Thymus (tissue), 11 donors: ENCODE results near the gene NBEAL2. TPM values are rescaled to one million over a fixed set of nuclear protein-coding genes. Genes with fewer than 3 reads are reported as not detected.

ENCODE experiments used
- DNase-seq, 9 donors: peaks; one replicate each; pipeline ENCODE4 v3.0.0-alpha.2; 2013; ENCODE audit warnings: low spot score in 9 of 9, low read depth in 6 of 9, missing footprints in 1 of 9
- H3K27ac ChIP-seq, 2 donors: one replicate each; pipeline ENCODE4 v1.5.1; 2013; ENCODE audit warnings: control low read depth in 1 of 2, low read depth in 1 of 2, low read length in 1 of 2, mild to moderate bottlenecking in 1 of 2, moderate library complexity in 1 of 2
- H3K27me3 ChIP-seq, 2 donors: one replicate each; pipeline ENCODE4 v1.5.1; 2013; ENCODE audit warnings: low read length in 1 of 2; ENCODE audit not compliant: control insufficient read depth in 2 of 2, insufficient read depth in 1 of 2
- H3K36me3 ChIP-seq, 2 donors: one replicate each; pipeline ENCODE4 v1.5.1; 2013; ENCODE audit warnings: low read length in 1 of 2, mild to moderate bottlenecking in 1 of 2, moderate library complexity in 1 of 2; ENCODE audit not compliant: control insufficient read depth in 2 of 2, insufficient read depth in 2 of 2
- H3K4me1 ChIP-seq, 2 donors: one replicate each; pipeline ENCODE4 v1.5.1; 2013; ENCODE audit warnings: low read length in 2 of 2; ENCODE audit not compliant: control insufficient read depth in 2 of 2, insufficient read depth in 2 of 2
- H3K4me3 ChIP-seq, 2 donors: one replicate each; pipeline ENCODE4 v1.5.1; 2013; ENCODE audit warnings: low read length in 2 of 2, control low read depth in 1 of 2, mild to moderate bottlenecking in 1 of 2
- H3K9me3 ChIP-seq, 2 donors: one replicate each; pipeline ENCODE4 v1.5.1; 2013; ENCODE audit warnings: low read length in 1 of 2, mild to moderate bottlenecking in 1 of 2; ENCODE audit not compliant: control insufficient read depth in 2 of 2, insufficient read depth in 1 of 2
- WGBS: extraction: QIAGEN DNeasy Blood & Tissue Kit; methylation state at CpG from one replicate; pipeline ENCODE4 v1.1.7; 2013; 5-methylcytosine and 5-hydroxymethylcytosine counted together
- polyA plus RNA-seq: library from polyadenylated mRNA; stranded (reverse); fragments of 200-250 nt; gene quantifications from one replicate; pipeline ENCODE4 v1.2.3, GENCODE V29; 2013
- total RNA-seq: library from RNA; stranded (reverse); fragments of 120-200 nt; gene quantifications from one replicate; pipeline ENCODE4 v1.2.4, GENCODE V29; 2013
- donor health status: healthy.

The NBEAL2 gene
- total and polyA plus RNA-seq, 2 donors = 15.3 to 83.6 TPM

- 98% methylated on average over 29 of the region's 29 CpGs for WGBS
- peaks cover 0 to 17% of the 10 kb centered on the region in 2 donors for H3K4me1 ChIP-seq
- peaks cover 39 to 69% of the 10 kb centered on the region in 2 donors for H3K36me3 ChIP-seq
- no peaks in the 10 kb centered on the region for H3K27me3 ChIP-seq
- no peak overlapping the region for H3K27ac ChIP-seq
- no peak overlapping the region for H3K4me3 ChIP-seq
- H3K9me3 ChIP-seq = no peaks in the 10 kb centered on the region
- DNase-seq = no peak
Observed at GRCh38 chr3:46994801-46995731, 15.6 kb downstream of the NBEAL2 start.

GRCh38 chr3:46995901-46996562 lies 16.6 kb downstream of the NBEAL2 start:
- DNase-seq = no peak
- Histone ChIP-seq H3K27ac (no peak overlapping the region), H3K4me3 (no peak overlapping the region), H3K4me1 (peaks cover 0 to 23% of the 10 kb centered on the region in 2 donors), H3K9me3 (no peaks in the 10 kb centered on the region), H3K27me3 (no peaks in the 10 kb centered on the region), H3K36me3 (peaks cover 48 to 74% of the 10 kb centered on the region in 2 donors)
- WGBS = 98% methylated on average over 22 of the region's 22 CpGs

GRCh38 chr3:46996689-46997452 lies 17.4 kb downstream of the NBEAL2 start:
- no peak for DNase-seq
- no peaks in the 10 kb centered on the region for H3K9me3 ChIP-seq
- 84% methylated on average over 12 of the region's 12 CpGs for WGBS
- no peak overlapping the region for H3K4me3 ChIP-seq
- peaks cover 0 to 25% of the 10 kb centered on the region in 2 donors for H3K4me1 ChIP-seq
- H3K36me3 ChIP-seq = peaks cover 54 to 74% of the 10 kb centered on the region in 2 donors
- no peaks in the 10 kb centered on the region for H3K27me3 ChIP-seq
- H3K27ac ChIP-seq = no peak overlapping the region

GRCh38 chr3:46997453-46998091 lies 18.1 kb downstream of the NBEAL2 start:
- H3K9me3 ChIP-seq = no peaks in the 10 kb centered on the region
- WGBS = 84% methylated on average over 13 of the region's 13 CpGs
- no peak overlapping the region for H3K27ac ChIP-seq
- H3K4me1 ChIP-seq = peaks cover 0 to 27% of the 10 kb centered on the region in 2 donors
- peaks cover 61 to 77% of the 10 kb centered on the region in 2 donors for H3K36me3 ChIP-seq
- DNase-seq = no peak
- H3K27me3 ChIP-seq = no peaks in the 10 kb centered on the region
- no peak overlapping the region for H3K4me3 ChIP-seq

GRCh38 chr3:46998121-46998851 lies 18.8 kb downstream of the NBEAL2 start:
- Histone ChIP-seq H3K27ac (no peak overlapping the region), H3K27me3 (no peaks in the 10 kb centered on the region), H3K9me3 (no peaks in the 10 kb centered on the region), H3K36me3 (peaks cover 68 to 84% of the 10 kb centered on the region in 2 donors), H3K4me3 (no peak overlapping the region), H3K4me1 (peaks cover 0 to 27% of the 10 kb centered on the region in 2 donors)
- WGBS = 74% methylated on average over 27 of the region's 27 CpGs
- DNase-seq = peak in 3 of 9 donors; percentile 63 to 79 (median 68)

- Histone ChIP-seq H3K36me3 (peaks cover 71 to 85% of the 10 kb centered on the region in 2 donors), H3K4me3 (no peak overlapping the region), H3K4me1 (peaks cover 0 to 27% of the 10 kb centered on the region in 2 donors), H3K27me3 (no peaks in the 10 kb centered on the region), H3K9me3 (no peaks in the 10 kb centered on the region), H3K27ac (no peak overlapping the region)
- 95% methylated on average over 22 of the region's 22 CpGs for WGBS
- DNase-seq = no peak
Observed at GRCh38 chr3:46998852-46999515, 19.5 kb downstream of the NBEAL2 start.

GRCh38 chr3:46999516-47000197 lies 20.2 kb downstream of the NBEAL2 start:
- Histone ChIP-seq H3K27ac (no peak overlapping the region), H3K4me3 (no peak overlapping the region), H3K36me3 (peaks cover 74 to 89% of the 10 kb centered on the region in 2 donors), H3K9me3 (no peaks in the 10 kb centered on the region), H3K4me1 (peaks cover 0 to 27% of the 10 kb centered on the region in 2 donors), H3K27me3 (no peaks in the 10 kb centered on the region)
- DNase-seq = no peak
- 97% methylated on average over 14 of the region's 14 CpGs for WGBS
